HUES64 (cell line): ENCODE data around the gene C1QB.

Source experiments
- H3K27ac ChIP-seq: 2 replicates; pipeline ENCODE4 v1.7.0; 2013; ENCODE audit warnings: low read depth, low read length, inconsistent platforms
- H3K27me3 ChIP-seq: 2 replicates; pipeline ENCODE4 v1.6.1; 2013; ENCODE audit warnings: mild to moderate bottlenecking, low read length; ENCODE audit not compliant: insufficient read depth
- H3K36me3 ChIP-seq: 2 replicates; pipeline ENCODE4 v1.6.1; 2013; ENCODE audit warnings: mild to moderate bottlenecking, low read length; ENCODE audit not compliant: insufficient read depth
- H3K4me1 ChIP-seq: 2 replicates; pipeline ENCODE4 v1.6.1; 2013; ENCODE audit warnings: mild to moderate bottlenecking, low read length, moderate library complexity; ENCODE audit not compliant: insufficient read depth
- H3K4me3 ChIP-seq: 2 replicates; pipeline ENCODE4 v1.5.1; 2013; ENCODE audit warnings: mild to moderate bottlenecking, low read length, moderate library complexity
- H3K9ac ChIP-seq: 2 replicates; pipeline ENCODE4 v1.6.1; 2013; ENCODE audit warnings: mild to moderate bottlenecking, low read depth, low read length
- H3K9me3 ChIP-seq: 2 replicates; pipeline ENCODE4 v1.6.1; 2013; ENCODE audit warnings: low read depth, low read length; ENCODE audit not compliant: insufficient read depth
- WGBS: fragments of 150-250, 120-280 bp; methylation state at CpG from one replicate; pipeline ENCODE4 v1.1.7; 2013; ENCODE audit warnings: missing lambda C conversion rate; 5-methylcytosine and 5-hydroxymethylcytosine counted together

Gene C1QB

DNA sequence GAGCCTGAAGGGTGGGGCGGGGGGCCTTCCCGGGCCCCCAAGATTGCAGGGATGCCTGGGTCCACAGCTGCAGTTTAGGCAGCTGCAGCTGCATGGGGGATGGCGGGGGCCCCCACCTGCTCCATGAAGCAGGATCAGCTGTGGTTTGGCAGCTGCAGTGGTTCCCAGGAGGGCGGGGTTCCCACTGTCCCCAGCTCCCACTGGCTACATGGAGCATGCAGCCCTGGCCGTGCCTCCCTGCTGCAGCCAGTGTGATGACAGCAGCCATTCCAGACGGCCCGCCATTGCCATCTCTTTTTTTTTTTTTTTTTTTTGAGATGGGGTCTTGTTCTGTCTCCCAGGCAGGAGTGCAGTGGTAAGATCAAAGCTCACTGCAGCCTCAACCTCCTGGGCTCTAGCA is 17.6 kb upstream of the C1QB start:
- WGBS, result 83% methylated on average over 7 of the region's 7 CpGs
- no peak overlapping the region for H3K27ac ChIP-seq
- no peak overlapping the region for H3K4me3 ChIP-seq
- 0 out of 2 replicates have a peak, but pooled peaks cover 4% of the 10 kb centered on the region for H3K9me3 ChIP-seq
- H3K9ac ChIP-seq, result no peak overlapping the region
- peaks cover 7% of the 10 kb centered on the region; the same call in 1 of the 2 replicates for H3K4me1 ChIP-seq
- H3K27me3 ChIP-seq, result no peaks in the 10 kb centered on the region
- no peaks in the 10 kb centered on the region for H3K36me3 ChIP-seq

DNA sequence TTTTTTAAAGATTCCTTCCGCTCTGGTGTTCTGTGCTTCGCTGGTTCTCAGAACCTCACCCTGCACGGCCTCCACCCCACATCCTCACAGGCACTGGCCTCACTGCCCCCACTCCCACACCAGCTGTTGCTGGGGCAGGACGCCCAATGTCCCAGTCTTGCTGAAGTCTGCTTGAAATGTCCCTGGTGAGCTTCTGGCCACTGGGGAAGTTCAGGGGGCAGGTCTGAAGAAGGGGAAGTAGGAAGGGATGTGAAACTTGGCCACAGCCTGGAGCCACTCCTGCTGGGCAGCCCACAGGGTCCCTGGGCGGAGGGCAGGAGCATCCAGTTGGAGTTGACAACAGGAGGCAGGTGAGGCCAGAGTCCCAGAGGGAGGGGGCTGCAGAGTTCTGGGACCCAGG is 16.7 kb upstream of the C1QB start, which contains the start of gene C1QA:
C1QA (plus strand) TSS at position 276 of the 400 bp plus-strand sequence. CDS start 989 bp downstream, outside the sequence.
- Histone ChIP-seq H3K4me1 (0 out of 2 replicates have a peak, but pooled peaks cover 4% of the 10 kb centered on the region), H3K36me3 (no peaks in the 10 kb centered on the region), H3K9ac (no peak within 1 kb of the TSS), H3K27me3 (no peaks in the 10 kb centered on the region), H3K27ac (no peak within 1 kb of the TSS), H3K9me3 (0 out of 2 replicates have a peak, but pooled peaks cover 4% of the 10 kb centered on the region), H3K4me3 (no peak within 1 kb of the TSS)
- WGBS, result 84% methylated on average over 5 of the region's 5 CpGs

GRCh38 chr1:22636927-22637326 is 16.1 kb upstream of the C1QB start:
- no peak overlapping the region for H3K4me3 ChIP-seq
- H3K27me3 ChIP-seq, result no peaks in the 10 kb centered on the region
- H3K4me1 ChIP-seq, result no peaks in the 10 kb centered on the region
- H3K9me3 ChIP-seq, result 0 out of 2 replicates have a peak, but pooled peaks cover 4% of the 10 kb centered on the region
- 87% methylated on average over 6 of the region's 6 CpGs for WGBS
- H3K9ac ChIP-seq, result no peak overlapping the region
- H3K36me3 ChIP-seq, result no peaks in the 10 kb centered on the region
- H3K27ac ChIP-seq, result no peak overlapping the region

GRCh38 chr1:22637907-22638445 is 15.1 kb upstream of the C1QB start:
- no peaks in the 10 kb centered on the region for H3K36me3 ChIP-seq
- H3K9ac ChIP-seq, result no peak overlapping the region
- no peak overlapping the region for H3K4me3 ChIP-seq
- no peak overlapping the region for H3K27ac ChIP-seq
- WGBS, result 85% methylated on average over 3 of the region's 3 CpGs
- H3K4me1 ChIP-seq, result no peaks in the 10 kb centered on the region
- 0 out of 2 replicates have a peak, but pooled peaks cover 4% of the 10 kb centered on the region for H3K9me3 ChIP-seq
- no peaks in the 10 kb centered on the region for H3K27me3 ChIP-seq

DNA sequence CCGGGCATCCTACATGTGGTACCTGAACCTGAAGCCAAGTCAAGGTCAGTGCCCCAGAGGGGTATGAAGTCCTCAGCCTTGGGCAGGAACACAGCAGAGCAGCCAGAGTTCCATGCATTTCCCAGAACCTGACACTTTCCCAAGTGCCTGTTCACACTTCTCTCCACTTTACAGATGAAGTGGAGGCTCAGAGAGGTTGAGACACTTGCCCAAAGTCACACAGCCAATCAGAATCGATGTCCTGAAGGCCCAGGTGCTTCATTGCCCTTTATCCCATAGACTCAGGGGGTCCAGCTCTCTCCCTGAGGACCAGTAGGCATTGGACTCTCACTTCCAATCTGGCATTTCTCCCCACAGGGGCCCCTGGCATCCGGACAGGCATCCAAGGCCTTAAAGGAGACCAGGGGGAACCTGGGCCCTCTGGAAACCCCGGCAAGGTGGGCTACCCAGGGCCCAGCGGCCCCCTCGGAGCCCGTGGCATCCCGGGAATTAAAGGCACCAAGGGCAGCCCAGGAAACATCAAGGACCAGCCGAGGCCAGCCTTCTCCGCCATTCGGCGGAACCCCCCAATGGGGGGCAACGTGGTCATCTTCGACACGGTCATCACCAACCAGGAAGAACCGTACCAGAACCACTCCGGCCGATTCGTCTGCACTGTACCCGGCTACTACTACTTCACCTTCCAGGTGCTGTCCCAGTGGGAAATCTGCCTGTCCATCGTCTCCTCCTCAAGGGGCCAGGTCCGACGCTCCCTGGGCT is 14.4 kb upstream of the C1QB start:
- Histone ChIP-seq H3K36me3 (no peaks in the 10 kb centered on the region), H3K4me3 (no peak overlapping the region), H3K9me3 (0 out of 2 replicates have a peak, but pooled peaks cover 4% of the 10 kb centered on the region), H3K27ac (no peak overlapping the region), H3K9ac (no peak overlapping the region), H3K27me3 (no peaks in the 10 kb centered on the region), H3K4me1 (no peaks in the 10 kb centered on the region)
- WGBS, result 91% methylated on average over 23 of the region's 23 CpGs

DNA sequence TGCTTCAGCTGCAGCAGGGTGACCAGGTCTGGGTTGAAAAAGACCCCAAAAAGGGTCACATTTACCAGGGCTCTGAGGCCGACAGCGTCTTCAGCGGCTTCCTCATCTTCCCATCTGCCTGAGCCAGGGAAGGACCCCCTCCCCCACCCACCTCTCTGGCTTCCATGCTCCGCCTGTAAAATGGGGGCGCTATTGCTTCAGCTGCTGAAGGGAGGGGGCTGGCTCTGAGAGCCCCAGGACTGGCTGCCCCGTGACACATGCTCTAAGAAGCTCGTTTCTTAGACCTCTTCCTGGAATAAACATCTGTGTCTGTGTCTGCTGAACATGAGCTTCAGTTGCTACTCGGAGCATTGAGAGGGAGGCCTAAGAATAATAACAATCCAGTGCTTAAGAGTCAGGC is 13.8 kb upstream of the C1QB start:
- WGBS, result 37% methylated on average over 8 of the region's 8 CpGs
- Histone ChIP-seq H3K4me3 (no peak overlapping the region), H3K9ac (no peak overlapping the region), H3K9me3 (0 out of 2 replicates have a peak, but pooled peaks cover 4% of the 10 kb centered on the region), H3K27me3 (no peaks in the 10 kb centered on the region), H3K27ac (no peak overlapping the region), H3K36me3 (no peaks in the 10 kb centered on the region), H3K4me1 (no peaks in the 10 kb centered on the region)

GRCh38 chr1:22641247-22641646 is 11.8 kb upstream of the C1QB start:
- H3K9ac ChIP-seq, result no peak overlapping the region
- no peaks in the 10 kb centered on the region for H3K9me3 ChIP-seq
- no peak overlapping the region for H3K27ac ChIP-seq
- whole genome bisulfite sequencing, result 85% methylated on average over 8 of the region's 8 CpGs
- H3K36me3 ChIP-seq, result no peaks in the 10 kb centered on the region
- no peaks in the 10 kb centered on the region for H3K4me1 ChIP-seq
- H3K27me3 ChIP-seq, result no peaks in the 10 kb centered on the region
- no peak overlapping the region for H3K4me3 ChIP-seq

GRCh38 chr1:22641906-22642636 is 11.0 kb upstream of the C1QB start:
- H3K4me3 ChIP-seq, result no peak overlapping the region
- H3K36me3 ChIP-seq, result no peaks in the 10 kb centered on the region
- WGBS, result 19% methylated on average over 16 of the region's 18 CpGs
- no peaks in the 10 kb centered on the region for H3K27me3 ChIP-seq
- H3K4me1 ChIP-seq, result no peaks in the 10 kb centered on the region
- no peaks in the 10 kb centered on the region for H3K9me3 ChIP-seq
- H3K9ac ChIP-seq, result no peak overlapping the region
- no peak overlapping the region for H3K27ac ChIP-seq

- no peaks in the 10 kb centered on the region for H3K4me1 ChIP-seq
- H3K27ac ChIP-seq, result no peak within 1 kb of the TSS
- no peaks in the 10 kb centered on the region for H3K36me3 ChIP-seq
- no peaks in the 10 kb centered on the region for H3K27me3 ChIP-seq
- WGBS, result 88% methylated on average over 8 of the region's 8 CpGs
- no peak within 1 kb of the TSS for H3K4me3 ChIP-seq
- no peaks in the 10 kb centered on the region for H3K9me3 ChIP-seq
- no peak within 1 kb of the TSS for H3K9ac ChIP-seq
Measured at GRCh38 chr1:22643381-22643780, 9.7 kb upstream of the C1QB start, which contains the start of gene C1QC. TSS of gene C1QC (plus strand) at chr1:22643633. CDS start at chr1:22644024, 391 bp downstream.

- no peak overlapping the region for H3K4me3 ChIP-seq
- WGBS, result 86% methylated on average over 12 of the region's 12 CpGs
- no peak overlapping the region for H3K9ac ChIP-seq
- H3K27me3 ChIP-seq, result no peaks in the 10 kb centered on the region
- H3K9me3 ChIP-seq, result no peaks in the 10 kb centered on the region
- no peaks in the 10 kb centered on the region for H3K4me1 ChIP-seq
- H3K27ac ChIP-seq, result no peak overlapping the region
- H3K36me3 ChIP-seq, result no peaks in the 10 kb centered on the region
Measured at GRCh38 chr1:22643928-22644327, 9.1 kb upstream of the C1QB start.

DNA sequence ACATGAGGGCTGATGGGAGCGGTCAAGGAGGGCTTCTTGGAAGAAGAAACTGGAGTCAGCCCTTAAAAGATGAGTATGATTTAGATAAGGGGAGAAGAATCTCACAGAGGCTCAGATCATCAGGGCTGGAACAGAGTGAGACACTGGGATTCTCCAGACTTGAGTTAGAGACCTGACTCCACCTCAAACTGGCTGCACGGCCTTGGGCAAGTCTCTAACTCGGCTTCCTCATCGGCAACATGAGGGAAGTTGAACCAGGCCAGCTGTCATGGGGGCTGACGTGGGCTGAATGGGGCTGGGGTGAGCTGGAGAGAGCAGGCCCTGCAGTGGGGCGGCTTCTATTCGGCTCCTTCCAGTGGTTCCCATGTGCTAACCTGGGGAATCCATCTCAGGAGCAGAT is 7.1 kb upstream of the C1QB start:
- Histone ChIP-seq H3K4me1 (no peaks in the 10 kb centered on the region), H3K36me3 (no peaks in the 10 kb centered on the region), H3K9me3 (no peaks in the 10 kb centered on the region), H3K4me3 (no peak overlapping the region), H3K9ac (no peak overlapping the region), H3K27ac (no peak overlapping the region), H3K27me3 (no peaks in the 10 kb centered on the region)
- WGBS, result 82% methylated on average over 7 of the region's 7 CpGs
